Lung (tissue), 12 donors: ENCODE data around the gene ATP6V1B1. TPM values are rescaled to one million over a fixed set of nuclear protein-coding genes. Genes with fewer than 3 reads are reported as not detected.

Experiments used
- ATAC-seq: fragments of 200-7000 bp; cut with Tn5 transposase; one replicate; pipeline ENCODE4 v1.9.1; 2020; ENCODE audit warnings: moderate number of reproducible peaks; ENCODE audit not compliant: insufficient read depth, low FRiP score
- DNase-seq, 3 donors: peaks; one replicate each; pipeline ENCODE4 v3.0.0-alpha.2; 2013 to 2017
- H3K27ac ChIP-seq, 2 donors: one replicate each; pipeline ENCODE4 v1.5.1; 2013; ENCODE audit warnings: mild to moderate bottlenecking in 2 of 2, moderate library complexity in 2 of 2, control low read depth in 1 of 2, inconsistent platforms in 1 of 2, low read depth in 1 of 2, low read length in 1 of 2
- H3K27me3 ChIP-seq, 3 donors: one replicate each; pipeline ENCODE4 v1.5.1; 2013; ENCODE audit warnings: low read length in 2 of 3; ENCODE audit not compliant: control insufficient read depth in 3 of 3, insufficient read depth in 3 of 3
- H3K36me3 ChIP-seq, 4 donors: one replicate each; pipeline ENCODE4 v1.5.1; 2013; ENCODE audit warnings: low read length in 4 of 4, mild to moderate bottlenecking in 1 of 4, moderate library complexity in 1 of 4; ENCODE audit not compliant: control insufficient read depth in 4 of 4, insufficient read depth in 4 of 4
- H3K4me1 ChIP-seq, 5 donors: one replicate each; pipeline ENCODE4 v1.5.1; 2013; ENCODE audit warnings: low read length in 5 of 5, mild to moderate bottlenecking in 2 of 5, moderate library complexity in 1 of 5; ENCODE audit not compliant: control insufficient read depth in 5 of 5, insufficient read depth in 5 of 5
- H3K4me3 ChIP-seq: one replicate; pipeline ENCODE4 v1.5.1; 2013; ENCODE audit warnings: mild to moderate bottlenecking, control low read depth, moderate library complexity
- H3K9ac ChIP-seq, 2 donors: one replicate each; pipeline ENCODE4 v1.5.1; 2013; ENCODE audit warnings: low read length in 2 of 2, control low read depth in 1 of 2; ENCODE audit not compliant: insufficient read depth in 1 of 2
- H3K9me3 ChIP-seq, 4 donors: one replicate each; pipeline ENCODE4 v1.5.1; 2013; ENCODE audit warnings: low read length in 3 of 4, mild to moderate bottlenecking in 1 of 4, moderate library complexity in 1 of 4; ENCODE audit not compliant: control insufficient read depth in 4 of 4, insufficient read depth in 3 of 4
- WGBS, 2 donors: extraction: QIAGEN DNeasy Blood & Tissue Kit; methylation state at CpG; one replicate each; pipeline ENCODE4 v1.1.7; 2013; 5-methylcytosine and 5-hydroxymethylcytosine counted together
- polyA plus RNA-seq, 2 donors: library from polyadenylated mRNA; stranded (reverse); fragments of 200-250 nt; gene quantifications; one replicate each; pipeline ENCODE4 v1.2.1, GENCODE V29; 2013
- total RNA-seq, 2 donors: library from RNA; depleted of rRNA in 1 of 2; stranded (reverse); fragments of >200 nt in 1 of 2; gene quantifications; one replicate each; pipeline ENCODE4 v1.2.1, GENCODE V29; 2014 to 2021
- TF ChIP-seq, protein P1 (sequence below): IDR thresholded peaks from 2 replicates; pipeline ENCODE4 v1.5.1; 2012; ENCODE audit warnings: mild to moderate bottlenecking; ENCODE audit errors: control extremely low read depth, extremely low read depth
- donor health status: control.
- donor health status: control.
- donor health status: Bipolar disorder and iron deficiency.
- donor health status: healthy.
- donor health status: DM: yes; HTN: yes; CAD: no.

ATP6V1B1 gene
- total and polyA plus RNA-seq, 4 donors, result 0.33 to 5.9 (median 1.8) TPM

DNA sequence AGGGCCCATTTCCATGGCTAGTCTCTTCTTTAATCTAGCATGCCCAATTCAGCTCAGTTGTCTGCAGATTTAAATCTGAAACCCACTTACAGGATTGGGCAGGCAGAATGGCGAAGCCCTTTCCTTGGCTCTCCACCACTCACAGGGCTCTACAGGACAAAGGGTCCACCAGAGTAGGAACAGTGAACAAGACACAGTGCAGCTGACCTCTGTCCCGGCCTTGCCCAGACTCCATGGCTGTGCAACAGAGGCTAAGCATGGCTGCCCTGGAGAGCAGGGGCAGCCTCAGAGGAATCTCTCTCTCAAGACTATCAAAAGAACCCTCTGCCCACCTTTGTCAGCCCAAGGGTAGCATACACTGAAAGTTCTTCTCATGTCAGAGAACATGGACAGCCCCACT is 9.7 kb upstream of the ATP6V1B1 start:
- 93 to 97% methylated on average over 2 of the region's 2 CpGs for WGBS, 2 donors
- no peak overlapping the region for H3K27ac ChIP-seq
- peaks cover 0 to 8% (median 3%) of the 10 kb centered on the region in 5 donors for H3K4me1 ChIP-seq
- H3K27me3 ChIP-seq, result no peaks in the 10 kb centered on the region
- H3K9me3 ChIP-seq, result no peaks in the 10 kb centered on the region
- DNase-seq, result peak in 1 of 3 donors; percentile 1
- H3K9ac ChIP-seq, result no peak overlapping the region
- no peak for ATAC-seq
- H3K36me3 ChIP-seq, result peaks cover 0 to 2% (median 0%) of the 10 kb centered on the region in 4 donors
- no peak overlapping the region for H3K4me3 ChIP-seq
- TF ChIP-seq, protein P1, sequence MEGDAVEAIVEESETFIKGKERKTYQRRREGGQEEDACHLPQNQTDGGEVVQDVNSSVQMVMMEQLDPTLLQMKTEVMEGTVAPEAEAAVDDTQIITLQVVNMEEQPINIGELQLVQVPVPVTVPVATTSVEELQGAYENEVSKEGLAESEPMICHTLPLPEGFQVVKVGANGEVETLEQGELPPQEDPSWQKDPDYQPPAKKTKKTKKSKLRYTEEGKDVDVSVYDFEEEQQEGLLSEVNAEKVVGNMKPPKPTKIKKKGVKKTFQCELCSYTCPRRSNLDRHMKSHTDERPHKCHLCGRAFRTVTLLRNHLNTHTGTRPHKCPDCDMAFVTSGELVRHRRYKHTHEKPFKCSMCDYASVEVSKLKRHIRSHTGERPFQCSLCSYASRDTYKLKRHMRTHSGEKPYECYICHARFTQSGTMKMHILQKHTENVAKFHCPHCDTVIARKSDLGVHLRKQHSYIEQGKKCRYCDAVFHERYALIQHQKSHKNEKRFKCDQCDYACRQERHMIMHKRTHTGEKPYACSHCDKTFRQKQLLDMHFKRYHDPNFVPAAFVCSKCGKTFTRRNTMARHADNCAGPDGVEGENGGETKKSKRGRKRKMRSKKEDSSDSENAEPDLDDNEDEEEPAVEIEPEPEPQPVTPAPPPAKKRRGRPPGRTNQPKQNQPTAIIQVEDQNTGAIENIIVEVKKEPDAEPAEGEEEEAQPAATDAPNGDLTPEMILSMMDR, result no peak

DNA sequence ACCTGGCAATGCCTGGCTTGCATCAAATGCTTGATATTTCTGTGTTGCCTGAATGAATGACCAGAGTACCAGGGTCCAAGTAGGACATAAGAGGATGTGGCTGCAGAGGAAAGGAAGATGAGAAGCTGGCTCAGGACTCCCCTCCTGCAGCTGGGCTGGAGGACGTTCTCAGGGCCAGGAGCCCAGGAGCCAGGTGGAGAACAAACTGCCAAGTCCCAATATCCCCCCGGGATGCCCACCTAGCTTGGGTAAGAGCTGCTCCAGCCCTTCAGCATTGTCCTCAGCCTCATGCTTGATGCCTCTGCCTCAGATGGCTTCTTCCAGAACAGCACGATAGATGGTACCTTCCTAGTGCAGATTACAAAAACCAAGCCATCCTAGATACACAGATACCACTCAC is 8.6 kb upstream of the ATP6V1B1 start:
- Histone ChIP-seq H3K9ac (no peak overlapping the region), H3K36me3 (peaks cover 0 to 2% (median 0%) of the 10 kb centered on the region in 4 donors), H3K9me3 (no peaks in the 10 kb centered on the region), H3K4me3 (no peak overlapping the region), H3K27me3 (no peaks in the 10 kb centered on the region), H3K4me1 (peaks cover 0 to 8% (median 3%) of the 10 kb centered on the region in 5 donors), H3K27ac (no peak overlapping the region)
- DNase-seq (peak in 1 of 3 donors; percentile 5), ATAC-seq (no peak)
- TF ChIP-seq, protein P1, result no peak
- 85 to 89% methylated on average over 3 of the region's 3 CpGs for WGBS, 2 donors

DNA sequence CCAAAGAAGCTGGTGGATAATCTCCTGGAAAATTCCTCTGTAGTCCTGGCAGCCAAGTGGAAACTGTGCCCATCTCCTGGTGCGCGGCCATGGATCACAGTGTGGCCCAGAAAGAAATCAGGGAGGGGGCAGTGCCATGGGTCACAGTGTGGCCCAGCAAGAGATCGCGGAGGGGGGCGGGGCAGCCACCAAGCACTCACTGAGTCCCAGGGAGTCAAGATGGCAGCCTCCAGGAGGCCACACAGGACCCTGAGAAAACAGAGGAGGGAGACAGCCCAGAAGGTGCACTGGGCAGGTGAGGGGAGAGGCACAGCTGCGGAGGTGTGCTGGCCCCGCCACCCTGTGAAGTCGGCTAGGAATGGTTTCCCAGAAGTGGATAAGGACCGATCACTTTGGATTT is 8.1 kb upstream of the ATP6V1B1 start:
- DNase-seq (peak in 1 of 3 donors; percentile 3), ATAC-seq (no peak)
- Histone ChIP-seq H3K9ac (no peak overlapping the region), H3K4me1 (peaks cover 0 to 8% (median 0%) of the 10 kb centered on the region in 5 donors), H3K27ac (no peak overlapping the region), H3K36me3 (peaks cover 0 to 2% (median 0%) of the 10 kb centered on the region in 4 donors), H3K4me3 (no peak overlapping the region), H3K27me3 (no peaks in the 10 kb centered on the region), H3K9me3 (no peaks in the 10 kb centered on the region)
- TF ChIP-seq, protein P1, result no peak
- WGBS, 2 donors, result 90 to 95% methylated on average over 9 of the region's 9 CpGs

DNA sequence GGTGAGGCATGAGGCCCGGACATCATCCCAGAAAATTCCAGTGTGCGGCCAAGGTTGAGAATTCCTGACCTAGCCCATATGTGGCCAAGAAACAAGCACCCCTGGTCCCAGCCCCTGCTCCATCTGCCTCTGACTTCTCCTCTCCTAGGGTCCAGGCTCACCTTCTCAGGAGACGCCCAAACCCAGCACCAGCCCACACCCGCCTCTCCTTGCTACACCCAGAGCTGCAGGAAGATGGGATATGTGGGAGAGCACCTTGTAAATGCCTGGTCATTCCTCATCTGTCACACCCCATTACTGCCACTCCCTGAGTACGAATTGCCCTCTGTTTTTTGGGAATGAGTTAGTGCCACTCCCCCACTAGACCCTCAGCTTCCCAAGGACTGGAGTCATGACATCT is 7.3 kb upstream of the ATP6V1B1 start:
- peaks cover 0 to 8% (median 0%) of the 10 kb centered on the region in 5 donors for H3K4me1 ChIP-seq
- TF ChIP-seq, protein P1, result no peak
- peaks cover 0 to 2% (median 0%) of the 10 kb centered on the region in 4 donors for H3K36me3 ChIP-seq
- ATAC-seq, result no peak
- no peak for DNase-seq
- H3K27ac ChIP-seq, result no peak overlapping the region
- H3K9ac ChIP-seq, result no peak overlapping the region
- no peaks in the 10 kb centered on the region for H3K27me3 ChIP-seq
- H3K9me3 ChIP-seq, result no peaks in the 10 kb centered on the region
- H3K4me3 ChIP-seq, result no peak overlapping the region
- 87 to 92% methylated on average over 5 of the region's 5 CpGs for WGBS, 2 donors
